Lower leg skin (tissue), 4 donors: ENCODE measurements around the gene WHAMM. TPM values are rescaled to one million over a fixed set of nuclear protein-coding genes. Genes with fewer than 3 reads are reported as not detected.

ENCODE experiments used
- DNase-seq, 2 donors: peaks; one replicate each; pipeline ENCODE4 v3.0.0-alpha.2; 2019; ENCODE audit warnings: low spot score in 2 of 2
- H3K4me3 ChIP-seq: fragments of 200-600 bp; sonication (generic); 2 replicates; pipeline ENCODE4 v1.5.1; 2017; ENCODE audit warnings: mild to moderate bottlenecking, low read depth; ENCODE audit not compliant: poor library complexity, severe bottlenecking
- POLR2A ChIP-seq, 2 donors: fragments of 450-650 bp; IDR thresholded peaks; one replicate each; pipeline ENCODE4 v1.6.1; 2016 to 2017; ENCODE audit warnings: antibody characterized with exemption in 2 of 2, mild to moderate bottlenecking in 1 of 2, moderate library complexity in 1 of 2
- WGBS, 2 donors: methylation state at CpG; one replicate each; pipeline ENCODE4 v1.1.5; 2018; 5-methylcytosine and 5-hydroxymethylcytosine counted together
- intact Hi-C: fragments of 100-400 bp; cut with DNase I; formaldehyde crosslinking; loops from one replicate; pipeline ENCODE4 v1.15.0; 2023; ENCODE audit warnings: low total_unique reads
- total RNA-seq, 4 donors: library from RNA; depleted of rRNA; stranded (reverse); fragments of >200 nt; gene quantifications; one replicate each; pipeline ENCODE4 v1.1.0, GENCODE V29; 2016
- TF ChIP-seq, protein P1 (sequence below), 3 donors: fragments of 450-650 bp; IDR thresholded peaks; one replicate each; pipeline ENCODE4 v1.5.1; 2016; ENCODE audit warnings: antibody characterized with exemption in 3 of 3, mild to moderate bottlenecking in 3 of 3, moderate library complexity in 2 of 3

The WHAMM gene
- total RNA-seq, 4 donors from 2014 or later = 11.0 to 20.0 (median 11.4) TPM

GRCh38 chr15:82768414-82769054 lies 40.9 kb upstream of the WHAMM start:
- no peak for DNase-seq
- H3K4me3 ChIP-seq = no peak overlapping the region
- intact Hi-C loops = no loop called here
- WGBS, 2 donors = 65 to 83% methylated on average over 4 of the region's 4 CpGs
- no peak for TF ChIP-seq POLR2A (IDR thresholded peaks at IDR 0.05)
- TF ChIP-seq, protein P1, sequence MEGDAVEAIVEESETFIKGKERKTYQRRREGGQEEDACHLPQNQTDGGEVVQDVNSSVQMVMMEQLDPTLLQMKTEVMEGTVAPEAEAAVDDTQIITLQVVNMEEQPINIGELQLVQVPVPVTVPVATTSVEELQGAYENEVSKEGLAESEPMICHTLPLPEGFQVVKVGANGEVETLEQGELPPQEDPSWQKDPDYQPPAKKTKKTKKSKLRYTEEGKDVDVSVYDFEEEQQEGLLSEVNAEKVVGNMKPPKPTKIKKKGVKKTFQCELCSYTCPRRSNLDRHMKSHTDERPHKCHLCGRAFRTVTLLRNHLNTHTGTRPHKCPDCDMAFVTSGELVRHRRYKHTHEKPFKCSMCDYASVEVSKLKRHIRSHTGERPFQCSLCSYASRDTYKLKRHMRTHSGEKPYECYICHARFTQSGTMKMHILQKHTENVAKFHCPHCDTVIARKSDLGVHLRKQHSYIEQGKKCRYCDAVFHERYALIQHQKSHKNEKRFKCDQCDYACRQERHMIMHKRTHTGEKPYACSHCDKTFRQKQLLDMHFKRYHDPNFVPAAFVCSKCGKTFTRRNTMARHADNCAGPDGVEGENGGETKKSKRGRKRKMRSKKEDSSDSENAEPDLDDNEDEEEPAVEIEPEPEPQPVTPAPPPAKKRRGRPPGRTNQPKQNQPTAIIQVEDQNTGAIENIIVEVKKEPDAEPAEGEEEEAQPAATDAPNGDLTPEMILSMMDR (IDR thresholded peaks at IDR 0.05) = no peak

DNA sequence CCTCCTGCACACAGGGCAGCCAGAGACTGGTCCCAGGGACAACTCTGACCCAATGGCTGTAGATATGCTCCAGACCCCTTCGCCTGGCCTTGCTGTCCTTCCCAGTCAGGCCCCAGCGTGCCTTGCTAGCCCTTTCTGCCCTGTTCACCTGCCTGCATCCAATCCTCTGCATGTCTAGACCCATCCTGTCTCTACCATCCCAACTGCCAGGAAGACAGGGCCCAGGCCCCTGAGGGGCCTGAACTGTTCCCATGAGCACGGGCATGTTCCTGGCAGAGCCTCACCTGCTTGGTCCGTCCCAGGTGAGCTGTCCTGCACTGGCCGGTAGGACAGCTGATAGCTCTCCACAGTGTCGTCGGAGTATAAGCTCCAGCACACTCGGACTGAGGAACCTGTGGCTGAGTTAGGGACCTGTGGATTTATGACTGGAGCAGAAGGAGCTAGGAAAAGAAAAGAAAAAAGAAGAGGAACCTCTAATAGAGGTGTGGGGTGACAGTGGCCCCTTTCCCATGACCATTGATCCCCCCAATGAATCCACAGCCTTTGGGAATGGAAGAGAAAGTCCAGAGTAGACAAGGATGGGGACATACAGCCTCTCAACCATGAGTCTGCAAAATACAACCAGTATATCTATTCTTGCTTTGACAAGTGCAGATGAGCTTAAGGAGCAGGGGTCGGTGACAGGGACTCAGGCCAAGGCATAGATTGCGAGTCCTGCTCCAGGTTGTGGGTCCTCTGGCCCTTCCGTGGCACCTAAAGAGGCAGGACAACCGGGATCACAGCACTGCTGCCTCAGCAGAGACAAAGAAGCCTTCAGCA lies 37.4 kb upstream of the WHAMM start:
- no peak for DNase-seq
- TF ChIP-seq, protein P1 (IDR thresholded peaks at IDR 0.05) = no peak
- TF ChIP-seq POLR2A (IDR thresholded peaks at IDR 0.05) = no peak
- 79 to 88% methylated on average over 12 of the region's 12 CpGs for WGBS, 2 donors
- intact Hi-C loops = no loop called here
- H3K4me3 ChIP-seq = no peak overlapping the region

DNA sequence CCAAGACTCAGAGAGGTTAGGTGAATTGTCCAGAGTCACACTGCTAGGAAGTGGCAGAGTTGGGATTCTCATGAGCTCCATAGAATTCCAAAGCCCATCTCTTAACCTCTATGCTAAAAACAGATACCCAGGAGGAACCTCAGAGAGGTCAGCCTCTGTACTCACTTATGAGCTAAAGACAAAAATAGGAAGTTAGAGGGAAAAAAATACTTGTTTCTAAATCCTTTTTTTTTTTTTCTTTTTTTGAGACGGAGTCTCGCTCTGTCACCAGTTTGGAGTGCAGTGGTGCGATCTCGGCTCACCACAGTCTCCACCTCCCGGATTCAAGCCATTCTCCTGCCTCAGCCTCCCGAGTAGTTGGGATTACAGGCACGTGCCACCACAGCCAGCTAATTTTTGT lies 34.9 kb upstream of the WHAMM start:
- no peak for DNase-seq
- intact Hi-C loops = no loop called here
- no peak overlapping the region for H3K4me3 ChIP-seq
- TF ChIP-seq, protein P1 (IDR thresholded peaks at IDR 0.05) = no peak
- TF ChIP-seq POLR2A (IDR thresholded peaks at IDR 0.05) = no peak
- 82% methylated on average over 7 of the region's 7 CpGs for WGBS, 2 donors

DNA sequence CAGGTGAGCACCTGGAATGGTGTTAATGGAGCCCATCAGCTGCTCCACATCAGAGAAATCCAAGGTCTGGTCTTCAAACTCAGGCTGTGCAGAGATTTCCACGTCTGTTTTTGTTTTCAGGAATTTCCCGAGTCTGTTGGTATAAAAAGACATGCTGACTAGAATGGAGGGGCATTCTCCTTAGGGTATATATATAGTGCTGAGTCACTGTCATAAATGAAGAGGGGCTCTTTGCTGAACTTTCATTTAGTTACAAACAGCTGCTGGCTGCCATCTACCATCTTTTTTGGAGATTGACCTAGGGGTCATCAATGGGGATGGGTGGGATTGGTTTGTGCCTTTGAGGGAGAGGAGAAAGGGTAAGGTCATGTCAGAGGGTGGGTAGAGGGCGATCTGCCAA lies 30.7 kb upstream of the WHAMM start:
- no peak for DNase-seq
- no peak for TF ChIP-seq POLR2A (IDR thresholded peaks at IDR 0.05)
- TF ChIP-seq, protein P1 (IDR thresholded peaks at IDR 0.05) = no peak
- intact Hi-C loops = no loop called here
- WGBS, 2 donors = 60 to 81% methylated on average over 3 of the region's 3 CpGs
- H3K4me3 ChIP-seq = no peak overlapping the region

GRCh38 chr15:82781349-82781748 lies 28.1 kb upstream of the WHAMM start:
- WGBS, 2 donors = 88 to 89% methylated on average over 4 of the region's 4 CpGs
- intact Hi-C loops = no loop called here
- no peak overlapping the region for H3K4me3 ChIP-seq
- TF ChIP-seq, protein P1 (IDR thresholded peaks at IDR 0.05) = no peak
- TF ChIP-seq POLR2A (IDR thresholded peaks at IDR 0.05) = no peak
- DNase-seq = no peak
